Measurements from ENCODE around the gene DPF3.

GRCh38 chr14:72630374-72630773 is 263.5 kb downstream of the DPF3 start:
- TF ChIP-seq CTCF (IDR thresholded peaks at IDR 0.05; ENCODE audit: insufficient read depth, low read length, poor library complexity, severe bottlenecking) (no peak), EZH2phosphoT487 (conservative IDR thresholded peaks at IDR 0.05; ENCODE audit: low read length) (no peak)
